ENCODE results near the gene SUV39H1.
A peak's percentile ranks its signal among the peaks of the same experiment; 100 is the strongest.
"Not testable (repeated sequence)": the region's sequence is repeated elsewhere in the genome, so short reads cannot be mapped to it uniquely, and the experiment has no call there.

SUV39H1 gene

DNA sequence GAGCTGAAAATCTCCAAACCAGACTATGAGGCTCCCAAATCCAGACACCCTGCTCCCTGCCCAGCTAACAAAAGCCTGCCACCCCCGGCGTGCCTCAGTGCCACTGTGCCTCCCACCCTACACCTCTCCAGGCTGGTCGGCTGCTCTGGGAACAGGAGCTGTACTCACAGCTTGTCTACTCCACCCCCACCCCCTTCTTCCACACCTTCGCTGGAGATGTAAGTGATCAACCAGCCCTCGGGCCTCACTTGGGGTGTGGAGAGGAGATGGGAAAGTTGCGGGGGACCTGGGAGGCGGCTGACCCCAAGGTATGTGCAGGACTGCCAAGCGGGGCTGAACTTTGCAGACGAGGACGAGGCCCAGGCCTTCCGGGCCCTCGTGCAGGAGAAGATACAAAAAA, 11.1 kb upstream of the SUV39H1 start:
- DNase-seq, result no peak

DNA sequence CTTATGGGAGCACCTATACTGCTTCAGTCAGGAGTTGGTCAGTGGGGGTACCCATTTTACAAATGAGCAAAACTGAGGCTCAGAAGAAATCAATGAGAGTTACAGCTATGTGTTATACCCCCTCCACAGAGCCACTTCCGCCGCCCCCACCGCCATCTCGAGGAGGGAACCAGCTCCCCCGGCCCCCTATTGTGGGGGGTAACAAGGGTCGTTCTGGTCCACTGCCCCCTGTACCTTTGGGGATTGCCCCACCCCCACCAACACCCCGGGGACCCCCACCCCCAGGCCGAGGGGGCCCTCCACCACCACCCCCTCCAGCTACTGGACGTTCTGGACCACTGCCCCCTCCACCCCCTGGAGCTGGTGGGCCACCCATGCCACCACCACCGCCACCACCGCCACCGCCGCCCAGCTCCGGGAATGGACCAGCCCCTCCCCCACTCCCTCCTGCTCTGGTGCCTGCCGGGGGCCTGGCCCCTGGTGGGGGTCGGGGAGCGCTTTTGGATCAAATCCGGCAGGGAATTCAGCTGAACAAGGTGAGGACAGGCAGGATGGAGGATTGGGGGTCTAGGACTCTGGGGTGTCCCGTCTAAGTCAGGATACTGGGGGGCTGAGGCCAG, 7.9 kb upstream of the SUV39H1 start:
- DNase-seq, result no peak

DNA sequence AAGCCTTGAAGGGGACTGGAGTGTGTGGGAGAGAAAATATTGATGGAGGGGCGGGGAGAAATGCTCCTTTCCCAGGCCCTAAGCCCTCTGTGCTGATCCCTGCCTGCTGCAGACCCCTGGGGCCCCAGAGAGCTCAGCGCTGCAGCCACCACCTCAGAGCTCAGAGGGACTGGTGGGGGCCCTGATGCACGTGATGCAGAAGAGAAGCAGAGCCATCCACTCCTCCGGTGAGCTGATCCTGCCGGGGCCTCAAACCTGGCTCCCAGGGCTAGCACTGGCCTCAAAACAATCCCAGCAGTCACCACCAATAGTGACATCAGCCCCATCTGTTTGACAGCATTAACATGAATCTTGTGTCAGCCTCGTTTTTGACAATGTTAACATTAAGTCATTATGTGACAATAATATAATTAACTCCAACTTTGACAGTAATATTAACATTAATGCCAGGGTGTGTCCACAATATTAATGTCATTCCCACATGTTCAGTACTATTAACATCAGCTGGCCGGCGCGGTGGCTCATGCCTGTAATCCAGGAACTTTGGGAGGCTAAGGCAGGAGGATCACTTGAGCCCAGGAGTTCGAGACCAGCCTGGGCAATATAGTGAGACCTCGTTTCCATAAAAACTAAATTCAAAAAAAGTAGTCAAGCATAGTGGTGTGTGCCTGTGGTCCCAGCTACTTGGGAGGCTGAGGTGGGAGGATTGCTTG, 7.2 kb upstream of the SUV39H1 start:
- DNase-seq, result no peak

DNA sequence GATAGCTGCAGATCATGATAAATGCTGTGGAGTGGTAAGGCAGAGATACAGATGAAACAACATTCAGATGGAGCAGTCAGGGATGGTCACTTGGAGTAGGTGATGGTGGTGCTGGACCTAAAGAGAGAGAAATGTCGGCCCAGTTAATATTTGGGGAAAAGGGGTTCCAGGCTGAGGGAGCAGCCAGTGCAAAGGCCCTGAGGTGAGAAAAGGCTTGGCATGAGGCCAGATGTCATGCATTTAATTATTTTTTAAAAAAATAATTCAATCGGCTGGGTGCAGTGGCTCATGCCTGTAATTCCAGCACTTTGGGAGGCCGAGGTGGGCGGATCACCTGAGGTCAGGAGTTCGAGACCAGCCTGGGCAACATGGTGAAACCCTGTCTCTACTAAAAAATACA, 4.8 kb upstream of the SUV39H1 start:
- DNase-seq, result not testable (repeated sequence)

DNA sequence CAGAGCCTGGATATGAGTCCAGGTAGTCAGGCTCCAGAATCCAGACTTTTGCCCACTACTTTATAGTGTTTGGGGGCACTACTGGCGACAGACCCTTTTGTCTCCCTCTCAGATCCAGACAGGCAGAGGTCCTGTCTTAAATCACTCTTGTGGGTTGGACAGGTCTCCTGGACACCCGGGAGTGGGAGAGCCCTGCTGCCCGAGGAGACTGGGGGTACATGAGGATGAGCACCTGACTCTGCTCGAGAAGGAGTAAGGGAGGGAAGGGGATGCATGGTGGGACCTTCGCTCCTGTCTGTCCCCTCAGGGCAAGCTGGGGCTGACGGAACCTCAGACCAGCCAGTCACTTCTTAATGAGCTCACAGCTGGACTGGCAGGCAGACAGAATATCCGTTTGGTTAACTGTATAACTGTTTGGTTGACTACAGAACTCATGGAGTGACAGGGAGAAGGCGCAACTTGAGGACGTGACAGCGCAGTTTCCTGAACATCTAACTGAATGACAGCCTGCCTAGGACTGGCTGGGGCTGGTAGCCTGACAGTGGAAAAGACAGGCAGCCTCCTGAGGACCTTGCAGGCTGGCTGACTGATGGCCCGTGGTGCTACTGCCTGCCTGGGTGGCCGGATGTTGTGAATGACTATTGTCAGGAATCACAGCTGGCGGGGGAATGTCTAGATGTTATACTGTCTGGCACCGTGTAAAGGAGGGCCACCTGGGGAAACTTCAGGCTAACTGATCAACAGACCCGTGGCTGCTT, 1.6 kb upstream of the SUV39H1 start:
- no peak for DNase-seq

DNA sequence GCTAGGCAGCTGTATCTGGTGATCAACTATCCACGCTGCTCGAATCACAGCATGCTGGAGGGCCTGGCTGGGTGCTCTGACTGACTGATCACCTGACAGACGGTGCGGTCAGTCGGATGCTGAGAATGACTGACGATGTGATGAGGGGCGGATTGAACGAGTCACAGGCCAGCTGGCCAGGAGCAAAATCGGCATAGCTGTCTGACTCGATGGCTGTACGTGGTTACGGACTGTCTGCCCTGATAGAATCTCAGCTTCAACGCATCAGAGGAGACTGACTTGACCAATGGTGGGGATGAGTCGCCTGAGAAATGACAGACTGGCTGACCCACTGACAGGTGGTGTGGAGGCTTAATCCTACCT, 1.0 kb upstream of the SUV39H1 start:
- DNase-seq, result peak in 16 of 58 donors; percentile 0 to 33 (median 10)

DNA sequence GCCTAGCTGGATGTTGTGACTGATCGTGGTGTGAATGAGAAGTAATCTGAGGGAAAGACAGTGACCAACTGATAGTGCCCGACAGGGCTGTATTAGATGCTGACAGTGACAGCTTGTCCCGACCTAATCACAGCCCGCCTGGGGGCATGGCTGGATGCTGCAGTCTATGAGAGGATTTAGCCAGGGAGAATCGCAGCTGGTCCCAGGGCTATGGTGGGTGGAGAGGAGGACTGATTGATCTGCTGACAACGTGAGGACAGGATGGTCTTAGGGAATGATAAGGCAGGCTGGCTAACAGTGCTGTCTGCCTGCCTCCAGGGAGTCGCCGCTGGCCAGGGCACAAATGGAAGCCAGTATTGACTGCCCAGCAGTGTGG, 621 bp upstream of the SUV39H1 start:
- peak in 5 of 58 donors; percentile 31 to 47 (median 35) for DNase-seq

DNA sequence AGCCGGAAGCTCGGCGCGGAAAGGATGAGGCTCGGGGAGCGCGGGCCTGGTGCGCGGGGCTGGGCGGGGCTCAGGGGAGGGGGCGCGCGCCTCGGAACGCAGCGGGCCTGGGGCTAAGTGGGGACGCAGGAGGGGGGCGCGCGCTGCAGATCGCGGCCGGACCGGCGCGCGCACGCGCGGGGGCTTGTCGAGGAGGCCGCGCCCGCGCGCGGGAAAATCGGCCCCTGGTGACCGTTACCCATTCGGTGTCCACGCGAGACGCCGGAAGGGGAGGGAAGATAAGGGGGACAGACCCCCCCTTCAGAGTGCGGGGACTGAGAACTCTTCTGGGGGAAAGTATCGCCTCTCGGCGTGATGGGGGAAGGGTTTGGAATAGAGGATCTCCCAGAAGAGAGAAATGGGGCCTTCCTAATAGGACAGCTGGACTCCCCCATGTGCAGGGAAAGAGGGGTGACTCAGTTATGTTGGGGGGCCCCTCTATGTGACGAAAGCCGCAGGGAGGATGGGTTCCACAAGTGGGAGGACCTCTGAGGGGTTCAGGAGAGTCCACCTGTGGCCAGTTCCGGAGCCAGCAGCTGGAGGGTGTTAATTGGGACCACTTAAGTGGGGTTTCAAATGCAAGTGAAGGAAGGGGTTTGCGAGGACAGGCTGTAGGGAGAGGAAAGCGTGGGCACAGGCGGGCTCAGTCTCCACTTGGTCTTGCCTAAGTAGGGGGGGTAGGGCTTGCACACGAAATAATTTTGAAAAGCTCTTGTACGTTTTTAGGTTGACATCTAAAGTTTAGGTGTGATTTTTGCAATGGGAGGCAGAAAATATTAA, 584 bp downstream of the SUV39H1 start:
- DNase-seq, result peak in 12 of 58 donors; percentile 5 to 41 (median 17)

DNA sequence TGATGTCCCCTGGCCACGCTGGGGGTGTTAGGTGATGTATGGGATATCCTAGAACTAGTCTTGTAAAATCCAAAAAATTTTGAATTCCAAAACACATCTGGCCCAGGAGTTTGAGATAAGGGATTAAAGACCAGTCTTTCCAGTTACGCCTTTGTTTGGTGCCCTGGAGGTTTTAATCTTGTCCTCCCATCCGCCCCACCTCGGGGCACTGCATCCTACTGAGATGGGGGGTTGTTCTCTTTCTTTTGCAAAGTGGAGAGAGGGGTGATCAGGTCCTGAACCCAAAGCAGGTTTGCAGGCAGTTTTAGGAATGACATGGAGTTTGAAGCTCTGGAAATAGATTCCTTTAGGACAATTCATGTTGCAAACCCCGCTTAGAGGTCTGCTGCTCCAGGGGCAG, 1.8 kb downstream of the SUV39H1 start:
- DNase-seq, result no peak

DNA sequence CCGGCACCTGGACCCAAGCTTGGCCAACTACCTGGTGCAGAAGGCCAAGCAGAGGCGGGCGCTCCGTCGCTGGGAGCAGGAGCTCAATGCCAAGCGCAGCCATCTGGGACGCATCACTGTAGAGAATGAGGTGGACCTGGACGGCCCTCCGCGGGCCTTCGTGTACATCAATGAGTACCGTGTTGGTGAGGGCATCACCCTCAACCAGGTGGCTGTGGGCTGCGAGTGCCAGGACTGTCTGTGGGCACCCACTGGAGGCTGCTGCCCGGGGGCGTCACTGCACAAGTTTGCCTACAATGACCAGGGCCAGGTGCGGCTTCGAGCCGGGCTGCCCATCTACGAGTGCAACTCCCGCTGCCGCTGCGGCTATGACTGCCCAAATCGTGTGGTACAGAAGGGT, 3.7 kb downstream of the SUV39H1 start:
- no peak for DNase-seq

DNA sequence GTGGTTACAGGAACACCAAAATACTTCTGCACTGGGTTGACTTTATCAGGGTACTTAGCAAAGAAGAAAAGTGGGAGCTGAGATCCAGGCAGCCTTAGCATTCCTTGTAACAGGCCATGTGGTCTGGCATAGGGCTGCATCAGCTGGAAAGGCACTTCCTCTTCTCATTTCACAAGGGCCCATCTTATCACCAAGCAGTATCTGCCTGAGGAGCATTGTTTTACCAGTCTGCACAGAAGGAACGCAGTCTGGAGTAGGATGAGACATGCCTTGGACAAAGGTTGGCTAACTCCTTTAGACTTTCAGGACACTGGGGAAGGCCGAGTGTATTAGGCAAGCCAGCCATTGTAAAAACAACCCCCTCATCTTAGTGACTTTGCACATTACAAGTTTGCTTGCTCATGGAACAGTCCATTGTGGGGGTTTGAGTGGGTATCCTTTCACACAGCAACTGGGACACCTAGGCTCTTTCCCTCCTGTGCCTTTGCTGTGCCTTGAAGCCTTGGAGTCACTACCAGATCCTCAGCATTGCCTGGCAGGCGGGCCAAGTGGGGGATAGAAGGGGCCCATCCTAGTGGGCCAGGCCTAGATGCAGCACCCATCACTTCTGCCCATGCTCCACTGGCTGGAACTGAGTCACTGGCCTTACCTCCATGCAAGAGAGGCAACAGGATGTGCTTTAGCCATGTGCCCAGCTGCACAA, 4.6 kb downstream of the SUV39H1 start:
- no peak for DNase-seq

DNA sequence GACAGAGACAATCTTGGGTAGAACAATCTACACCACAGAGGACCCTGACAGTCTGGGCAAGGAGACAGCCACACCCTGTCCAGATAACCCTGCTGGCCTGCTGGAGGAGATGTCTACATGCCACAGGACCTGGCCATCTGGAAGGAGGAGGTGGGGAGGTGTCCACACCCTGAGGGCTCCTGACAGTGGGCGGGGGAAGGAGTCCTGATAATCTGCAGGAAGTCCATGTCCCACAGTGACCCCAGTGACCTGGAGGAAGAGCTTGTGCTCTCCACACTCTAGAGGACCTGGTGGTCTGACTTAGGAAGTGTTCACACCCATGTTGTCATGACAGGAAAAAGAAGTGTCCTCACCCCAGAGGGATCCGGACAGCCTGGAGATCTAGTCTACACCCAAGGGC, 5.5 kb downstream of the SUV39H1 start:
- DNase-seq, result no peak

DNA sequence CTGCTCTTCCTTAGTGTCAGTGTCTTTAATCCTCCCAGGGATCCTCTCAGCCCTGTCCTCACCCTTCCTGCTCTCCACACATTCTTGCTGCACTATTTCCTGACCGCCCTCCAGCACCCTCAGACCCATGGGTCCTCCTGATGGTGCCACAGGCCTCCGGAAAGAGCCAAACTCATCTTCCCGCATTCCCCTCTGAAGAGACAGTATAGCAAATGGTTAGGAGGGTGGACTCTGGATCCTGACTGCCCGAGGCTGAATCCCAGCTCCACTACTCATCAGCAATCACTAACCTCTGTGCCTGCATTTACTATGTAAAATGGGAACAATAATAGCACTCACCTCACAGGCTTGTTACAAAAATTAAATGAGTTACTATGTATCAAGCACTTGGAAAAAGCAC, 6.2 kb downstream of the SUV39H1 start:
- no peak for DNase-seq

DNA sequence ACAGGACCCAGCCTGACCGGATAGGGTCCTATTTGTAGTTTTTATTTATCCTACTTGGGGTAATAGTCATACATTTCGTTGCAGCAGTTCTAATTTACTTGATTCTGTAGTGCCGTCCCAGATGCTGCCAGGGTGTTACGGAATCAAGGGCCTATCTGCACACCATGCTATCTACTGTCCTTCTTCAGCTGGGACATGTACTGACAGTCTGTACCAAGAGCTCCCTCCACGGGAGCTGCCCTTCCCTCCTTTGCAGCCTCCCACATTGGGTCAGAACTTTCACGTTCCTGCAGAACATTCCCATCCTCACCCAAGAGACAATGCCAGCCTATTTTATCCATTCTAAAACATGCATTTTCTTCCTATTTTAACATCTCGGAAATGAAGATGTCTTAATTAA, 6.7 kb downstream of the SUV39H1 start:
- DNase-seq, result no peak

DNA sequence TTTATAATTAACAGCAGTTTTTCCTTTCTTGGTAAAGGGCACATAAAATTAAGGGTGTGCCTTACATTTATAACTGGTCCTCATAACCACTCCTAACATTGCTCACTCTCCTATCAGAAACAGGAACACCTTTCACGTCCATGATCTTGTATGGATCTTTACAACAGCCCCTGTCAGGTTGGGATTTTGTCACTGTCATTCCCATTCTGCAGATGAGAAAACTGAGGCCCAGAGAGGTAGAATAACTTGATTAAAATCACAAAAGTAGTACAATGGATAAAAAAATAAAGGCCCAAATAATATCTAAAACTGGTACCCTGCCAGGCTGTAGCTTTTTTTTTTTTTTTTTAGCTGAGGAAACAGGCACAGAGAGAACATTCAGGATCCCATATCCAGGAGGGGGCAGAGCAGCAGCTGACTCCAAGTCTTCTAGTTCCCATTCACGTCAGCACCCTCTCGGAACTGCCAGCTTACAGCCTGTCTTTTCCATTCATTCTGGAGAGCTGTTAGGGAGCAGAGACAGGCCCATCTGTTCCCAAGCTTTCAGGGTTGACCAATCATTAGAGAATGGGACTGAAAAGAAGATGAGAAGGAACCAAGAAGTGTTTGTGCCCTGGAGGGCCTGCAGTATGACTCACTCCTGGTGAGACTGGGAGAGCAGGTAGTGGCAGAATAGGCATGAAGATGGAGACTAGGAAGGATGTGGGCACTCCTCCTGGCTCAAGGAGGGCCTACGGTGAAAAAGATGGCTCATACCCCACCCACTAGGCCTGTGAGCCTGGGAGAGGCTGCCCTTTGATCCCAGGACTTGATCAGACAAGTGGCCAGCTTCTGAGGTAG, 7.3 kb downstream of the SUV39H1 start:
- peak in 45 of 58 donors; percentile 2 to 71 (median 25) for DNase-seq

DNA sequence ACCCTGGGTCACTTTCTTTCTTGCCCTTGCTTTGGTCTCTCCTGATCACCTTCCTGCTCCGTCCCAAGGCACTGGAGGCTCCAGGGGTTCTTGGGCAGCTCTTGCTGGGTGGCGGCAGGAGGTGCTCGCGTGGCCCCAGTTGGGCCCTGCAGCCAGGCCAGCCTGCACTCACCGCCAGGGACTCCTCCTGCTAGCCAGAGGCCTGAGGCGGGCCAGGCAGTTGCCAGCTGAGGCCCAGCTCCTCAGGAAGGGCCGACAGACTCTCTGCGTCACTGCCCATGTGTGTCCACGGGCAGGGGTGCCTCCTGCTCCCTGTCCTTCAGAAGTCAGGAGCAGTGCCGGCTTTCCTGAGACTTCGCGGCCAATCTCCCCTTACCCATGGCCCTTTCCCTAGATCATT, 9.3 kb downstream of the SUV39H1 start:
- no peak for DNase-seq

DNA sequence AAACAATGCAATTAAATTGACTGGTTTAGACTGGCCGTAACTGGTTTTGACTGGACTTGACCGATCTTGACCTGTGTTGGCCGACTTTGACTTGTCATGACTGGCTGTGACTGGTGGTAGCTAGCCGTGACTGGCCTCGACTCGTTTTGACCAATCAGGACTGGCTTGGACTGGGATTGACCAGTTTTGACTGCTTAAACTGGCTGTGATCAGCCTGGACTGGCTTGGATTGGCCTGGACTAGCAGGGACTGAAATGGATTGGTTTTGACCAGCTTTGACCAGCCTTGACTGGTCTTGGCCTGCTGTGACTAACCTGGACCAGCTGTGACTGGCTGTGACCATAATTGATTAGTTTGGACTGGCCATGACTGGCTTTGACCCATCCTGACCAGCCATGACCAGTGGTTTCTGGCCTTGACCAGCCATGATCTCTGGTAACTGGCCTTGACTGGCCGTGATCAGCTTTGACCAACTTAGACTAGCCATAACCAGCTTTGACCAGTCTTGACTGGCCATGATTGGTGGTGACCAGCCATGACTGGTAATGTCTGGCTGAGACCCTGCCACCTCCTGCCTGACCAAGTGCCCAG, 13.1 kb downstream of the SUV39H1 start:
- DNase-seq, result no peak

DNA sequence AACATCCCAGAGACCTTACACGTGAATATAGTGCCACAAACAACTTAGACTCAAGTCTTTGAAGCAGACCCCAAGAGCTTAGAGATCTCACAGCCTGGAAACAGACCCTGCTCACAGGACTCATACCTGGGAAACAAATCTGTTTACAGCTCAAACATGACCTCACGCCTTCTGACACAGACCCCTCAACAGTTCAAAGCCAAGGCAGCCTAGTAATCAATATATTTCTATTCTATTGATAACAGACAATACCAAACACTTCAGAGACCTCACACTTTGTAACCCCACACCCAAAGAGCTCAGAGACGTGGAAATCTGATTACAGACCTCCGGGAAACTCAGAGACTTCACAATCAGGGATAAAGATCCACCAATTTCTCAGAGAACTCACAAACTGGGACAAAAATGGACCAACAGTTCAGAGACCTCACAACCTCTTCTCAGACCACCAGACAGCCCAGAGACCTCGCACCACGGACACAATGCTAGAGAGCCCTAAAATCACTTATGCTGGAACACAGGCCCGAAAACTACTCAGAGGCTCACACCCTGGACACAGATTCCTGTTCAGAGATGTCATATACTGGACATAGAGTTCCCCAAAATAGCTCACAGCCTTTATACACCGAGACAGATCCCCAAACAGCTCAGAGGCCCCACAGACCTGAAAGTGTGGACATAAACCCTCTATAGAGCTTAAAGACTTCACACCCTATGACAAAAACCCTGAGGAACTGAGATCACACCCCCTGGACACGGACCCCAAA, 14.8 kb downstream of the SUV39H1 start:
- no peak for DNase-seq

DNA sequence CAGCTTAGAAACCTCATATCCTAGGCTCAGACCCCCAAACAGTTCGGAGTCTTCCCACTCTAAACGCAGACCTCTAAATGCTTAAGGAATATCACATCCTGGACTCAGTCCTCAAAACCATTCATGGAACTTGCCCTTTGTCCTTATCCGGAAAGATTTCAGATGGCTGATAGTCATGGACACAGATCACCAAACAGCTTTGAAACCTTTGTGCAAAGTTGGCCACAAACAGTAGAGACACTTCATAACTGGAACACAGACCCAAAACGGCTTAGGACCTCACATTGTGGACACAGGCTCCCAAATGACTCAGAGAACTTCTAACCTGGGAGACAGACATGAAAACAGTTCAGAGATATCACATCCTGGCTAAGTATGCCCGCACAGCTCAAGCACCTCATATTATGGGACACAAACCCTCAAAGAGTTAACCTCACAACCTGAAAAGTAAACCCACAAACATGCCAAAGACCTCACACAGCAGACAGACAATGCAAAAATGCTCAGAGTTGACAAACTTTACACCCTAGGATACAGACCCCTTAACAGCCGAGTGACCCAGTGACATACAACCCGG, 15.5 kb downstream of the SUV39H1 start:
- DNase-seq, result no peak

Measured in anterior cingulate cortex (tissue), 58 donors.